HG03135 (cell line): ENCODE measurements around the gene ST8SIA5.

Experiments used
- ATAC-seq: cut with Tn5 transposase; IDR thresholded peaks from one replicate; pipeline ENCODE4 v1.9.1; 2021; ENCODE audit warnings: mild to moderate bottlenecking, moderate library complexity; ENCODE audit not compliant: unreplicated experiment

Gene ST8SIA5

GRCh38 chr18:46715062-46715461 lies 41.8 kb downstream of the ST8SIA5 start:
- ATAC-seq = no peak

- no peak for ATAC-seq
These were observed 44.4 kb downstream of the ST8SIA5 start for GRCh38 chr18:46712406-46712805.

- ATAC-seq = no peak
These were observed 45.4 kb downstream of the ST8SIA5 start for GRCh38 chr18:46711444-46711863.

GRCh38 chr18:46706968-46707367 lies 49.9 kb downstream of the ST8SIA5 start:
- ATAC-seq = no peak

- no peak for ATAC-seq
These were observed 51.3 kb downstream of the ST8SIA5 start for GRCh38 chr18:46705521-46705920.

- ATAC-seq = no peak
These were observed 52.0 kb downstream of the ST8SIA5 start for GRCh38 chr18:46704816-46705215.

GRCh38 chr18:46704189-46704588 lies 52.7 kb downstream of the ST8SIA5 start:
- no peak for ATAC-seq

- no peak for ATAC-seq
These were observed 54.4 kb downstream of the ST8SIA5 start for GRCh38 chr18:46702471-46702870.

GRCh38 chr18:46700066-46700824 lies 56.6 kb downstream of the ST8SIA5 start:
- no peak for ATAC-seq

- ATAC-seq = no peak
These were observed 60.2 kb downstream of the ST8SIA5 start for GRCh38 chr18:46696702-46697101.

- ATAC-seq = no peak
These were observed 60.6 kb downstream of the ST8SIA5 start for GRCh38 chr18:46696268-46696667.

- ATAC-seq = no peak
These were observed 62.9 kb downstream of the ST8SIA5 start for GRCh38 chr18:46693996-46694395.

- ATAC-seq = no peak
These were observed 67.9 kb downstream of the ST8SIA5 start for GRCh38 chr18:46688853-46689525.

- ATAC-seq = no peak
These were observed 70.7 kb downstream of the ST8SIA5 start for GRCh38 chr18:46686186-46686585.

- ATAC-seq = no peak
These were observed 73.6 kb downstream of the ST8SIA5 start for GRCh38 chr18:46683252-46683651.

- ATAC-seq = no peak
These were observed 75.8 kb downstream of the ST8SIA5 start for GRCh38 chr18:46680784-46681695.

GRCh38 chr18:46679846-46680598 lies 76.8 kb downstream of the ST8SIA5 start:
- no peak for ATAC-seq

GRCh38 chr18:46678785-46679399 lies 78.0 kb downstream of the ST8SIA5 start:
- ATAC-seq = no peak

- no peak for ATAC-seq
These were observed 78.8 kb downstream of the ST8SIA5 start for GRCh38 chr18:46678041-46678440.

GRCh38 chr18:46677611-46678010 lies 79.2 kb downstream of the ST8SIA5 start:
- no peak for ATAC-seq
